ENCODE results near the gene TMC7.
"Not testable (repeated sequence)": the region's sequence is repeated elsewhere in the genome, so short reads cannot be mapped to it uniquely, and the experiment has no call there.

DNA sequence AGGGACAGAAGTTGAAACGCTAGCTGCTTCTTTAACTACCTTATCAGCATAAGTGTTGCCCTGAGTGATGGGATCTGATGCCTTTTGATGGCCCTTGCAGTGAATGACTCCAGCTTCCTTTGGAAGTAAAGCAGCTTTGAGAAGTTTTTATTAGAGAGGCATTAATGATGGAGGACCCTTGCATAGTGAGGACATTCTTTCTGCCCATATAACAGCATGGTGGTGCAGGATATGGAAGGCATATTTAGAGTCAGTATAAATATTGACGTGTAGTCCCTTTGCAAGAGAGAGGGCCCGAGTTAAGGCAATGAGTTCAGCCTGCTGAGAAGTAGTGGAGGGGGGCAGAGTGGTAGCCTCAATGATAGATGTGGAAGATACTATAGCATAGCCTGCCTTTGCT, 9.8 kb downstream of the TMC7 start:
- not testable (repeated sequence) for TF ChIP-seq YY1 (IDR thresholded peaks at IDR 0.05; ENCODE audit: insufficient read depth, insufficient read length); ZNF274 (IDR thresholded peaks at IDR 0.05; ENCODE audit: low read depth, low read length)
